ENCODE measurements around the gene PLA2G4E.

Gene PLA2G4E

DNA sequence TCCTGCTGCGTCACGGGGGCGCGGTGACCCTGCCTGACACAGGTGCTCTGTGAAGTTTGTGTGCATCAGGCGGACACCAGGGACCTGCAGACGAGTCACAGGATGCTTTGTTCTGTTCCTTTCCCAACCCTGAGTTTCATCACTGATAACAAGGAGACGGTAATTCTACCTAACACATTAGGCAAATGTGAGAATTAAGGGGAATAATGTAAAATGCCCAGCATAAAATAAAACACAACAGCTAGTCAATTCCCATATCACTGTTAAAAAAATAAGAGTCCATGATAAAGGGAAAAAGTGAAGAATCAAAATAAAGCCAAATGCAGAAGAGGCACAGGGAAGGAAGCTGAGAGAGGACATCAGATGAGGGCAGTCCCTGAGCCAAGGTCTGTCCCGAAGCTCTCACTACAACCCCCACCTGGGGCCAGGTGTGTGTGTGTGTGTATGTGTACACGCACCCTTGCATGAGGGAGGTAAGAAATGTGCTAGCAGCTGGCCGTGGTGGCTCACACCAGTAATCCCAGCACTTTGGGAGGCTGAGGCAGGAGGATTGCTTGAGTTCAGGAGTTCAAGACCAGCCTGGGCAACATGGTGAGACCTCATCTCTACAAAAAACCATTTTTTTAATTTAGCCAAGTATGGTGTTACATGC, 46.0 kb upstream of the PLA2G4E start:
- Histone ChIP-seq H3K36me3 (replicated peaks) (no peaks in the 10 kb centered on the region), H3K27ac (no peak overlapping the region), H3K4me3 (ENCODE audit: low read depth, low read length) (no peak overlapping the region), H3K27me3 (replicated peaks) (no peaks in the 10 kb centered on the region)
- no peak for DNase-seq
- in situ Hi-C loops (cut with HindIII; ENCODE audit: low pct_ligation_motif_present, low sequenced_read_pairs) = no loop called here
- TF ChIP-seq, protein P1, sequence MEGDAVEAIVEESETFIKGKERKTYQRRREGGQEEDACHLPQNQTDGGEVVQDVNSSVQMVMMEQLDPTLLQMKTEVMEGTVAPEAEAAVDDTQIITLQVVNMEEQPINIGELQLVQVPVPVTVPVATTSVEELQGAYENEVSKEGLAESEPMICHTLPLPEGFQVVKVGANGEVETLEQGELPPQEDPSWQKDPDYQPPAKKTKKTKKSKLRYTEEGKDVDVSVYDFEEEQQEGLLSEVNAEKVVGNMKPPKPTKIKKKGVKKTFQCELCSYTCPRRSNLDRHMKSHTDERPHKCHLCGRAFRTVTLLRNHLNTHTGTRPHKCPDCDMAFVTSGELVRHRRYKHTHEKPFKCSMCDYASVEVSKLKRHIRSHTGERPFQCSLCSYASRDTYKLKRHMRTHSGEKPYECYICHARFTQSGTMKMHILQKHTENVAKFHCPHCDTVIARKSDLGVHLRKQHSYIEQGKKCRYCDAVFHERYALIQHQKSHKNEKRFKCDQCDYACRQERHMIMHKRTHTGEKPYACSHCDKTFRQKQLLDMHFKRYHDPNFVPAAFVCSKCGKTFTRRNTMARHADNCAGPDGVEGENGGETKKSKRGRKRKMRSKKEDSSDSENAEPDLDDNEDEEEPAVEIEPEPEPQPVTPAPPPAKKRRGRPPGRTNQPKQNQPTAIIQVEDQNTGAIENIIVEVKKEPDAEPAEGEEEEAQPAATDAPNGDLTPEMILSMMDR (IDR thresholded peaks at IDR 0.05; ENCODE audit: low read depth, low read length, missing control alignments) = no peak

DNA sequence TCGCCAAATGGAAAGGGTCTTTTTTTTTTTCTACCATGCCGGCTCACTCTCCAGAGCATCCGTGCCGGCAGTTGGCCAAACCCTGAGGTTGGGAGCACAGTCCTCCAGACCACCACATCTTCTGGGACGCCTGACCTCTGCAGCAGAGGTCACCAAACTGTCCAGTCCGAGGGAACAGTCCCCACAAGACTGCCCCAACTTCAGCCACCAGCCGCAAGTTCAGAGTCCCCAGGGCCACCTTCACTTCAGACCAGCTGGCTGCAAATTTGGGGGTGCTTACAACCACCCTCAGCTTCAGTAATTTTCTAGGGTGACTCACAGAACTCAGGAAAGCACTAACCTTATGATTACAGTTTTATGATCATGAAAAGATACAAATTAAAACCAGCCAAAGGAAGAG, 44.6 kb upstream of the PLA2G4E start:
- in situ Hi-C loops (cut with HindIII; ENCODE audit: low pct_ligation_motif_present, low sequenced_read_pairs) = no loop called here
- Histone ChIP-seq H3K27me3 (replicated peaks) (no peaks in the 10 kb centered on the region), H3K36me3 (replicated peaks) (no peaks in the 10 kb centered on the region), H3K4me3 (ENCODE audit: low read depth, low read length) (no peak overlapping the region), H3K27ac (no peak overlapping the region)
- no peak for DNase-seq
- TF ChIP-seq, protein P1 (IDR thresholded peaks at IDR 0.05; ENCODE audit: low read depth, low read length, missing control alignments) = no peak

DNA sequence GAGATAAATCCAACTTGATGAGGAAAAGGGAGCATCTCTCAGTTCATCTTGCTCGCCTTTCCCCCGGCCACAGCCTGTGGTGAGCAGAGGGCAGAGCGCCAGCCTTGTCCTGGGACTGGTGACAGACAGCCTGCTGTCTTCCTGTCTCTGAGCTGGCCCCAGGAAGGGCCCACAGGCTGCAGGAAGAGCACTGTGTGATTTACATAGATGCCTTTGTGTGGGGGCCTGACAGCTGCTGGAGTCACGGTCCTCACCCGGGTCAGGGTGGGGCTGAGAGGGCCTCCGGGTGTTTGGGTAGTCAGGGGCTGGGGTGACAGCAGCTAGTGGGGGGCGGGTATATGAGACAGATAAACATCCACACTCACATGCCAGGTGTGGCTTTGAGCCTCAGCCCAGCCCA, 44.2 kb upstream of the PLA2G4E start:
- no peak overlapping the region for H3K27ac ChIP-seq
- TF ChIP-seq, protein P1 (IDR thresholded peaks at IDR 0.05; ENCODE audit: low read depth, low read length, missing control alignments) = no peak

DNA sequence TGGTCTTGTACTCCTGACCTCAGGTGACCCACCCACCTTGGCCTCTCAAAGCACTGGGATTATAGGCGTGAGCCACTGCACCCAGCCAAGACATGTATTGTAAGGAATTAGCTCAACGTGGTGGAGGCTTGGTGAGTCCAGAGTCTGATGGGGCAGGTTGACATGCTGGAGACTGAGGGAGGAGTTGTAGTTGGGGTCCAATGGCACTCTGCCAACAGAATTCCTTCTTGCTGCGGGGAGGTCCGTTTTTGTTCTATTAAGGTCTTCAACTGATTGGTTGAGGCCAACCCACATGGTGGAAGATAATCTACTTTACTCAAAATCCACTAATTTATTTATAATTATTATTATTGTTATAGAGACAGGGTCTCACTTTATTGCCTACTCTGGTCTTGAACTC, 43.4 kb upstream of the PLA2G4E start:
- Histone ChIP-seq H3K27ac (no peak overlapping the region), H3K27me3 (replicated peaks) (no peaks in the 10 kb centered on the region), H3K4me3 (ENCODE audit: low read depth, low read length) (no peak overlapping the region), H3K36me3 (replicated peaks) (no peaks in the 10 kb centered on the region)
- TF ChIP-seq, protein P1 (IDR thresholded peaks at IDR 0.05; ENCODE audit: low read depth, low read length, missing control alignments) = no peak
- in situ Hi-C loops (cut with HindIII; ENCODE audit: low pct_ligation_motif_present, low sequenced_read_pairs) = no loop called here
- no peak for DNase-seq

More for the DNA sequence above, 44.2 kb upstream of the PLA2G4E start:
- Histone ChIP-seq H3K36me3 (replicated peaks) (no peaks in the 10 kb centered on the region), H3K27me3 (replicated peaks) (no peaks in the 10 kb centered on the region), H3K4me3 (ENCODE audit: low read depth, low read length) (no peak overlapping the region)
- in situ Hi-C loops (cut with HindIII; ENCODE audit: low pct_ligation_motif_present, low sequenced_read_pairs) = no loop called here
- no peak for DNase-seq

DNA sequence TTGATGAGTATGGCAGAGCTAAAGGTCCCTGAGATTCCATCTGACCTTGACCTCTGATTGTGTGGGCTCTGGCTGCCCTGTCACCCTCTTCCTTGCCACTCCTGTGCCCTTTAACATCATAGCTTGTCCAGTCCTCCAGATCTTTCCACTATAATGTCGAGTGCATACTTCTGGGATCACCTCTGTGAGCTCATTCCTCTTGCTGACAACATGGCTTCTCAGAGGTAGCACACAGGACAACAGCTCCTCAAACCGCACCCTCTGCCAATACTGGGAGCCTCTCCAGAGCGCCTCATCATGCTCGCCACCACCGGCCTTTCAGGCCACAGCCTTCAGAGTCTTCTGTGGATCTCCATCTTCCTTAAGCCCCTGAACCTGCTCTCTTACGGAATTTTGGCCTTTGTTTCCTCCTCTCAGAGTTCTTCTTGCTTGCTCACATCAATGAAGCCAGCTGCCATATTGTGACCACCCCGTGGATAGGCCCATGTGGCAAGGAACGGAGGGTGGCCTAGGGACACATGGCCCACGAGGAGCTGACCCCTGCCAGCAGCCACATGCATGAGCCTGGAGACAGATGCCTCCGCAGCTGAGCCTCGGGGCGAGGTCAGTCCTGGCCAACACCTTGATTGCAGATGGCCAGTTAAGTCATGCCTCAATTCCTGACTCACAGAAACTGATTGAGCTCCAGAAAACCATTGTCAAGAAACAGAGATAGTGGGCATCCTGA, 42.4 kb upstream of the PLA2G4E start:
- in situ Hi-C loops (cut with HindIII; ENCODE audit: low pct_ligation_motif_present, low sequenced_read_pairs) = no loop called here
- H3K4me3 ChIP-seq (ENCODE audit: low read depth, low read length) = no peak overlapping the region
- DNase-seq = no peak
- H3K36me3 ChIP-seq (replicated peaks) = no peaks in the 10 kb centered on the region
- no peak overlapping the region for H3K27ac ChIP-seq
- TF ChIP-seq, protein P1 (IDR thresholded peaks at IDR 0.05; ENCODE audit: low read depth, low read length, missing control alignments) = no peak
- H3K27me3 ChIP-seq (replicated peaks) = no peaks in the 10 kb centered on the region
